ENCODE data around the gene UTP20. TPM values are rescaled to one million over a fixed set of nuclear protein-coding genes. Genes with fewer than 3 reads are reported as not detected.

Gene UTP20
- total RNA-seq, 2 donors from 2014 or later, result 22.7 to 37.9 TPM

DNA sequence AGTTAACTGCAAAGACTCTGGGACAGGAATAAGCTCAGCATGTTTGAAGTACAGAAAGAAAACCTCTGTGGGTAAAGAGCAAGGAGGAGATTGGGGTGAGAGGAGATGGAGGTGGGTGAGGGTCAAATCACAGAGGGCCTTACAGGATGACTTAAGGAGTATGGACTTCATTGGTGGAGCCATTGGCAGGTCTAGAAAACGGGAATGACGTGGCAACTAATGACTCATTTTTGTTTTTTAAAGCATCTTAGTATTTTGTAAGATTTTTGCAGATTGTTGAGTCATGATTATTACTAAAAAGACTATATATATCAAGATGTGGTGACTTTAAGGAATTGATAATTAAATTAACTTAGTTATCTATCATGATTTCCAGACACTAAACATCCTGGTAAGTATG, 18.5 kb downstream of the UTP20 start:
- no peak overlapping the region for H3K27ac Mint-ChIP-seq
- ATAC-seq (no peak), DNase-seq (ENCODE audit: low spot score) (no peak)
- H3K4me1 Mint-ChIP-seq (ENCODE audit: low read depth in 2 of 2), result no peaks in the 10 kb centered on the region
- H3K4me3 Mint-ChIP-seq, result no peak overlapping the region
- H3K36me3 Mint-ChIP-seq, result peaks cover 39% of the 10 kb centered on the region
- H3K27me3 Mint-ChIP-seq, result no peaks in the 10 kb centered on the region
- no peaks in the 10 kb centered on the region for H3K9me3 Mint-ChIP-seq

DNA sequence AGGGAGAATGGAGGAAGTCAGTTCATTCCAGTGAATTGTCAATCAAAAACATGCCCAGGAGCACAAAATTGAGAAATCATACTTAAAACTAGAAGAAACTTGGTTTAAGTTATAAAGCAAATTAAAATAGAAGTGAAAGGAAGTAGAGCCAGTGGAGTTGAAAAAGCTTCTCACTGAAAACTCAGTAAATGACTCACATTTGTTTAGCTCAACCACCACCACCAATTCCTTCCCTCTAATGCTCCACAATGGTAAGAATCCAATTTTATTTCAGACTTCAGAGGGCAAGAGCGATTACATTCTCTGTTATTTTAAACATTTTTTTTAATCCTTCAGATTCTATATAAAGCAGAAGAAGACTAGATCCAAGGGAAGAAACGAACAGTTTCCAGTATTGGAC, 19.4 kb downstream of the UTP20 start:
- H3K4me1 Mint-ChIP-seq (ENCODE audit: low read depth in 2 of 2), result no peaks in the 10 kb centered on the region
- DNase-seq (ENCODE audit: low spot score) (no peak), ATAC-seq (no peak)
- peaks cover 33% of the 10 kb centered on the region for H3K36me3 Mint-ChIP-seq
- peak overlapping the region in 1 of 2 donors; percentile 60 for H3K27ac Mint-ChIP-seq
- H3K4me3 Mint-ChIP-seq, result peak overlapping the region; percentile 13
- H3K27me3 Mint-ChIP-seq, result no peaks in the 10 kb centered on the region
- H3K9me3 Mint-ChIP-seq, result no peaks in the 10 kb centered on the region

DNA sequence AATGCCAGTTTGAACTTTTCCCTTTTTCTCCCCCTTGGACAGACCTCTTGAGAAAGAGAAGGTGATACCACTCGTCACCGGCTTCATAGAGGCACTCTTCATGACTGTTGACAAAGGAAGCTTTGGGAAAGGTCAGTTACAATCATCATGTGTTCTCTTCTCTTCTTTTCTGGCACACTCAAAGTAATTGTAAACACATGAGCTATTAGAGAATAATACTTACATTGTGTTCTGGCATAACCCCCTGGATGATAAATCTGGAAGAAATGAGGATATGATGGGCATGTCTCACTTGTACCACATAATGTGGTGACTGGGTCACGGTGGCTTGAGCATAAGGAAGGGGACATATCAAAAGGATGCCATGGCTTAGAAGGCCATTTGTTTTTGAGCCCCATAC, 20.0 kb downstream of the UTP20 start:
- H3K36me3 Mint-ChIP-seq, result peaks cover 32% of the 10 kb centered on the region
- H3K9me3 Mint-ChIP-seq, result no peaks in the 10 kb centered on the region
- H3K27ac Mint-ChIP-seq, result peak overlapping the region in 1 of 2 donors; percentile 60
- H3K4me1 Mint-ChIP-seq (ENCODE audit: low read depth in 2 of 2), result no peaks in the 10 kb centered on the region
- ATAC-seq (no peak), DNase-seq (ENCODE audit: low spot score) (no peak)
- no peaks in the 10 kb centered on the region for H3K27me3 Mint-ChIP-seq
- H3K4me3 Mint-ChIP-seq, result no peak overlapping the region

DNA sequence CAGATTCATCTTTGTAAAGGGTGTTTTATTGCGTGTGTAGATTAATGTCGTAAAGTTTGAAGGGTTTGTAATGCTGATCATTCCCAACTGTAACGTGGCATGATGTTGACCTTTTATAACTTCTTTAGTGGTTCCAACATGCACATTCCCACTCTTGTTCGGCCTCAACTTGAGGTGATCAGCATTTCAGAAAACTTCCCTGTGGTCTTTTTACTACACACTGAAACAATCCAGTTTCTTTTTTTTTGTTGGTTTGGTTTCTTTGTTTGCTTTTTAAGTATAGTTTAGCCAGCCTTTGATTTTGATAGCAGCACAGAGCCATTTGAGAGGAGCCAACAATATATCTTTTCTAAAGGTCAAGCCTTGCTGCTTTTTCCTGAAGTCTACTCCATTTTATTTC, 22.8 kb downstream of the UTP20 start:
- Mint-ChIP-seq H3K27ac (no peak overlapping the region), H3K4me3 (no peak overlapping the region), H3K4me1 (ENCODE audit: low read depth in 2 of 2) (no peaks in the 10 kb centered on the region), H3K9me3 (no peaks in the 10 kb centered on the region), H3K27me3 (no peaks in the 10 kb centered on the region), H3K36me3 (peaks cover 45% of the 10 kb centered on the region)
- ATAC-seq, result no peak
- no peak for DNase-seq (ENCODE audit: low spot score)

DNA sequence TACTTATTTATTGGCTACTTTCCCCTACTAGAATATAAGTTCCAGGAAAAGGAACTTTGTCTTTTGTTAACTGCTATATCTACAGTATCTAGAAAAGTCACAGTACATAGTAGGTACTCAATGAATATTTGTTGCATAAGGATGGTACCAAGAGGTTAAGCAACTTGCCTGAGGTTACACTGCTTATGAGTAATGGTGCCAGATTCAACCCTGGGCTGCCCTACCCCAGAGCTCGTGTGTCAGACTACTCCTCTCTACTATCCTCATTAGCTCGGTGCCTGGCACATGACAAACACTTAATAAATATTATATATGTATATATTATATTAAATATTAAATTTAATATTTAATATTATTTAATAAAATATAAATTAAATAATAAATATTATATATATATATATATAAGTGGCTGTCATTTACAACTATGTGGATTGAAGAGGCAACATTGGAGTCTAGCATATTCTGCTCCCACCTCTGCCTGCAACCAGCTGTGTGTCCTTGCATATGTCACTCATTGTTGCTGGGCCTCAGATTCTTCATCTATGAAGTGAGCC, 25.4 kb downstream of the UTP20 start:
- no peak overlapping the region for H3K27ac Mint-ChIP-seq

DNA sequence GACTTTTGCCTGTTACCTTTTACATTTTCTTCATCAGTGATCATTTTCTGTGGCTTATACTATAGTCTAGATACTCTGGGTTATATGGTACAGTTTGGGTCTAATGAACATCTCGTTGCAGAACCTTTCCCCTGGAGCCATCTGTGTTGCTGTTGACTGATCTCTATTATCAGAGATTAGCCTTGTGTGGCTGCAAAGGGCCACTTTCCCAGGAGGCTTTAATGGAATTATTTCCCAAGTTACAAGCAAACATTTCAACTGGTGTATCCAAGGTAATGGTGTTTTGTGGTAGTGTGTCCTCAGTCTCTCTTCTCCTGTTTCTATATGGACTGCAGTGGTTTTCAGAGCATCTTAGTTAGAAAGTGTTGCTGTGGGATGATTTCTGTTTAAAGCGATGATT, 25.9 kb downstream of the UTP20 start:
- ATAC-seq, result no peak
- Mint-ChIP-seq H3K36me3 (peaks cover 35% of the 10 kb centered on the region), H3K9me3 (no peaks in the 10 kb centered on the region), H3K4me1 (ENCODE audit: low read depth in 2 of 2) (no peaks in the 10 kb centered on the region), H3K4me3 (no peak overlapping the region), H3K27me3 (no peaks in the 10 kb centered on the region), H3K27ac (no peak overlapping the region)
- no peak for DNase-seq (ENCODE audit: low spot score)

More for the DNA sequence above, 25.4 kb downstream of the UTP20 start:
- peaks cover 34% of the 10 kb centered on the region for H3K36me3 Mint-ChIP-seq
- H3K27me3 Mint-ChIP-seq, result no peaks in the 10 kb centered on the region
- H3K9me3 Mint-ChIP-seq, result no peaks in the 10 kb centered on the region
- no peaks in the 10 kb centered on the region for H3K4me1 Mint-ChIP-seq (ENCODE audit: low read depth in 2 of 2)
- DNase-seq (ENCODE audit: low spot score) (no peak), ATAC-seq (no peak)
- no peak overlapping the region for H3K4me3 Mint-ChIP-seq

DNA sequence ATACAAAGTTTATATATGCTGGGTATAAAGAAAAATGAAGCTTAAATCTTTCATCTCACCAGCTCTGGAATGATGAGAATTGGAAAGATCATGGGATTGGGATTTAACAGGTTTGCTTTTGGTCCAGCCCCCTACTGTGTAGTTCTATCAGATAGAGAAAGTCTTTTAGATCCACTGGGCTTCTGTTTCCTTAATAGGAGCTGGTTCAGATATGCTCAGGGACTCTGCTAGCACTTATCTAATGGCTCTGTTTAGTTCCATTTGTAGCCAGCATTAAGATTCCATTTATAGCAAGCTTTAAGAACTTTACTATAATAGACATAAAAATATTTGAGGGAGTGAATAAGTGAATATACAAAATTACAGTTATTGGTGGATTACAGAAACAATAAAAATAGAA, 42.6 kb downstream of the UTP20 start:
- peaks cover 14% of the 10 kb centered on the region for H3K36me3 Mint-ChIP-seq
- no peak overlapping the region for H3K4me3 Mint-ChIP-seq
- no peak overlapping the region for H3K27ac Mint-ChIP-seq
- H3K27me3 Mint-ChIP-seq, result no peaks in the 10 kb centered on the region
- ATAC-seq, result no peak
- no peaks in the 10 kb centered on the region for H3K4me1 Mint-ChIP-seq (ENCODE audit: low read depth in 2 of 2)
- no peak for DNase-seq (ENCODE audit: low spot score)
- H3K9me3 Mint-ChIP-seq, result no peaks in the 10 kb centered on the region

DNA sequence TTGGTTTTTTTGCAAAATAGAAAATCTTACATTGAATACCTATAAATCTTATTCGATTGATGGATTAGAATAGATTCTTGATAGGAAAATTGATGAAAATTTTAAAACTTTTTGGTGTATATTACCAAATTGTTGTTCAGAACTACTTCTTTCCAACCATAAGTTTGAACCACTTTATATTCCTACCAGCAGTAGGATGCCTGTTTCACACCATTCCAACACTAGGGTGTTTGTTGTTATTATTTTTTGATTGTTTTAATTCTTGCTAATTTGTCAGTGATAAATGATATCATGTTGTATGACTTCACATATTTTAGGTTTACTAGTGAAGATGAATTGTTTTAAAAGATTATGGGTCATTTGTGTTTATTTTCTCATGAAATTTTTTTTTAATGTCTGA, 43.4 kb downstream of the UTP20 start:
- no peak for ATAC-seq
- DNase-seq (ENCODE audit: low spot score), result no peak
- H3K36me3 Mint-ChIP-seq, result peaks cover 12% of the 10 kb centered on the region
- H3K4me1 Mint-ChIP-seq (ENCODE audit: low read depth in 2 of 2), result no peaks in the 10 kb centered on the region
- H3K27ac Mint-ChIP-seq, result no peak overlapping the region
- no peaks in the 10 kb centered on the region for H3K27me3 Mint-ChIP-seq
- H3K4me3 Mint-ChIP-seq, result no peak overlapping the region
- no peaks in the 10 kb centered on the region for H3K9me3 Mint-ChIP-seq

DNA sequence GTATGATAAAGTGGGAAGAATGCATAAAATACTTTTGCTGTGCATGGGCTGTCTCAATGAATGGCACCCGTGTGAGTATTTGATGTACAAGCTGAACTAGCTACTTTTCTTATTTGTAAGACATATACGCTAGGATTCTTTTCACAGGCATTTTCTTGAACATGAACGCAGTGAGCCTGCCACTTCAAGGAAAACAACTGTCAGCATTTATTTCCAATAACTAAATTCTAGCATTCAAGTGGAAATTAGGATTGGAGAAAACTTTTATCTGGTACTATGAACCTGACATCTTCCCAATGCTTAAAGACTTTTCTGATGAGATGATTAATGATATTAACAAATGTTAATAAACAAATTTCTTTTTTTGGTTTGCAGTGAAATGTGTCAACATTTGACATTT, 45.7 kb downstream of the UTP20 start:
- Mint-ChIP-seq H3K9me3 (no peaks in the 10 kb centered on the region), H3K27ac (no peak overlapping the region), H3K27me3 (no peaks in the 10 kb centered on the region), H3K4me1 (ENCODE audit: low read depth in 2 of 2) (no peaks in the 10 kb centered on the region), H3K36me3 (peaks cover 26% of the 10 kb centered on the region), H3K4me3 (no peak overlapping the region)
- ATAC-seq, result no peak
- DNase-seq (ENCODE audit: low spot score), result no peak

DNA sequence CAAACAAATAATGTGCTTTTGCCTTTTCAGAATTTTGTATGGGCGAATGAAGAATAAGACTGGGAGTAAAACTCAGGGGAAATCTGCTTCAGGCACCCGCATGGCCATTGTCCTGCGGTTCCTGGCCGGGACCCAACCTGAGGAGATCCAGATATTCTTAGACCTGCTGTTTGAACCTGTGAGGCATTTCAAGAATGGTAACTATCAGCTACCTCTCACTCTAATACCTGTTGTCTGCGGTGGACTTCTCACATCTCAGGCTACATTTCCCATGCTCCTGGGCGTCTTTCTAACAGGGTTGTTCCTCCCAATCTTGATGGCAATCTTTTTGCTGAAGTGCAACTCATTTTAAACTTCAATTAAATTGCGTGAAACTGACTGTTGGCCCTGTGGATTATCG, 47.1 kb downstream of the UTP20 start:
- Mint-ChIP-seq H3K36me3 (peaks cover 26% of the 10 kb centered on the region), H3K27me3 (no peaks in the 10 kb centered on the region)

DNA sequence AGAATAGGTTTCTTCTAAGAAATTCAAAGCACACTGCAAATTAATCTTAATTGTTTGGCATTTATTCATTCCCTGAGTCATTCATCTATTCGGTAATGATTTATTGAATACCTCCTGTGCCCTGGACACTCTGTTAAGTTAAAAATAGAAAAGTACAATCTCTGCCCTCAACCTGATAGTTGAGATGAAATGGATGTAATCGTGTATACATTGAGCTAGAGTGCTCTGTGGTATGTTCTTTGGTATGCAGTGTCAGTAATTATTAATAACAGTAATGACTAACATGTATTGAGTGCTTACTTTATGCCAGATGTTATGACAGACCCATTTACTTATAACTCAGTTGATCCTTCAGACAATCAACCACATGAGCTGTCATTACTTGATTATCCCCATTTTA, 47.6 kb downstream of the UTP20 start:
- ATAC-seq, result no peak
- Mint-ChIP-seq H3K4me1 (ENCODE audit: low read depth in 2 of 2) (no peaks in the 10 kb centered on the region), H3K27ac (no peak overlapping the region), H3K36me3 (peaks cover 26% of the 10 kb centered on the region), H3K27me3 (no peaks in the 10 kb centered on the region), H3K9me3 (no peaks in the 10 kb centered on the region), H3K4me3 (no peak overlapping the region)
- no peak for DNase-seq (ENCODE audit: low spot score)

More for the DNA sequence above, 47.1 kb downstream of the UTP20 start:
- ATAC-seq, result no peak
- no peaks in the 10 kb centered on the region for H3K9me3 Mint-ChIP-seq
- no peak overlapping the region for H3K4me3 Mint-ChIP-seq
- DNase-seq (ENCODE audit: low spot score), result no peak
- H3K27ac Mint-ChIP-seq, result no peak overlapping the region
- H3K4me1 Mint-ChIP-seq (ENCODE audit: low read depth in 2 of 2), result no peaks in the 10 kb centered on the region

DNA sequence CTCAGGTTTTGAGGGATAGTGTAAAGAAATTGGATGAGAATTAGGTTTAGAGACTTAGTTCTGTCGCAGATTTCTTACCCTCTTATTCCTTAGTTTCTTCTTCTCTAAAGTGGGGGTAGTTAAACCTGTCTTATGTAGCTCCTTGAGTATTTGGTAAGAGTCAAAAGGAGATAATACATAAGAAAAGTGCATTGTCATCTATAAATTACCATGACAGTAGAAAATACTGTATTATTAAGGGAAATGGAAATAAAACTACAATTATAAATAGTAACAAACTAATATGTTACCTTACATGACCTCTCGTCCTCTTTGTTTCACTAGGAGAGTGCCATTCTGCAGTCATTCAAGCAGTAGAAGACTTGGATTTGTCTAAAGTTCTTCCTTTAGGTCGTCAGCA, 49.0 kb downstream of the UTP20 start:
- H3K9me3 Mint-ChIP-seq, result no peaks in the 10 kb centered on the region
- no peak overlapping the region for H3K27ac Mint-ChIP-seq
- no peaks in the 10 kb centered on the region for H3K4me1 Mint-ChIP-seq (ENCODE audit: low read depth in 2 of 2)
- DNase-seq (ENCODE audit: low spot score) (no peak), ATAC-seq (no peak)
- H3K4me3 Mint-ChIP-seq, result no peak overlapping the region
- H3K36me3 Mint-ChIP-seq, result peaks cover 26% of the 10 kb centered on the region
- H3K27me3 Mint-ChIP-seq, result no peaks in the 10 kb centered on the region

DNA sequence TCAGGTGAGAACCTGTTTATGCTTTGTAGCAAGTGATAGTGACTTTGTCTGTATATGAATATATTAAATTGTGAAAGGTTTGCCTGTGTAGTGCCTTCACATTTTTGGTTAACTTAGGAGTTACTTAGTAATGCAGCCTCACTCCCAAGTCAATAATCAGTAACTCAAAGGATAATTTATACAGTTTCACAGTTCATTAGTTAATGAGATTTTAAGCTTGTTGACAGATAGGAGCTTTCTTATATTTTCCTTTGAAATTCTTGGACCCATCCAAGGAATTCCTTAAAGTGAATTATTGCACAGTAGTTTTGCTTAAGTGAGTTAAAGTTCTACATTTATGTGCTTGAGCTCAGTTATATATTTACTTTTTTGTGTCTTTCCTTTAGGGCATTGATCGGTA, 50.7 kb downstream of the UTP20 start:
- Mint-ChIP-seq H3K9me3 (no peaks in the 10 kb centered on the region), H3K4me1 (ENCODE audit: low read depth in 2 of 2) (no peaks in the 10 kb centered on the region), H3K4me3 (no peak overlapping the region), H3K27ac (no peak overlapping the region), H3K36me3 (peaks cover 29% of the 10 kb centered on the region), H3K27me3 (no peaks in the 10 kb centered on the region)
- no peak for DNase-seq (ENCODE audit: low spot score)
- ATAC-seq, result no peak

DNA sequence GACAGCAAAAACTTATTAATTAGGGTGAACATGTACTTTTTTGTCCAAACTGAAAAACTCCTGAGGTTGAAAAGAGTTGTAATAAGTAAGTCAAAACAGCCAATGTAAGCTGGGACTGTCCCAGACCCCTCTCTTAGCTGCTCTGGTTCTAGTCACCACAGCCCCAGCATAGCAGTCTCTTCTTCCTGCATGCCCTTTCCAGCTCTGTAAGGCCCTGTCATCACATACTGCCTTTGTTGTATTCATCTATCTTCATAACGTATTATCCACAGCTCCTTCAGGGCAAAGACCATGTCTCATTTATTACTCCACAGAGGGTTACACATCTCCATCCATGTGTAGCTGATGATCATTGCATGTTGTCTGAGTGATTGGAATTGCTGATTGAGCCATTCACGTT, 56.5 kb downstream of the UTP20 start:
- Mint-ChIP-seq H3K9me3 (no peaks in the 10 kb centered on the region), H3K27me3 (no peaks in the 10 kb centered on the region), H3K27ac (no peak overlapping the region), H3K36me3 (peaks cover 9% of the 10 kb centered on the region), H3K4me1 (ENCODE audit: low read depth in 2 of 2) (no peaks in the 10 kb centered on the region), H3K4me3 (no peak overlapping the region)
- ATAC-seq (no peak), DNase-seq (ENCODE audit: low spot score) (no peak)

DNA sequence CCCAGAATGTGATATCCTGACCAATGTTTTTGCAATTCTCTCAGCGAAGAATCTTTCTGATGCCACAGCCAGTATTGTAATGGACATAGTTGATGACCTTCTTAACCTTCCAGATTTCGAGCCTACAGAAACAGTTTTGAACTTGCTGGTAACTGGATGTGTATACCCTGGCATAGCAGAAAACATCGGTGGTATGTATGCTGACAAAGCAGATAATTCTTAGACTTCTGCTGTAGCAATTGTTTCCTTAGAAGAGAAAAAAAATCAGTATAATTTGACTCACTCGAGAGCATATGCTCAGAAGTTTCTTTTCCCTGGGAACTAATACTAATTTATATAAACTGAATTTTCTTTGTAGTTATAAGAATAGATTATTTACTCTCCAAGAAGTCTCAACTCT, 58.2 kb downstream of the UTP20 start:
- H3K36me3 Mint-ChIP-seq, result peaks cover 9% of the 10 kb centered on the region
- no peaks in the 10 kb centered on the region for H3K27me3 Mint-ChIP-seq
- H3K4me3 Mint-ChIP-seq, result no peak overlapping the region
- no peaks in the 10 kb centered on the region for H3K9me3 Mint-ChIP-seq
- DNase-seq (ENCODE audit: low spot score) (no peak), ATAC-seq (no peak)
- H3K4me1 Mint-ChIP-seq (ENCODE audit: low read depth in 2 of 2), result no peaks in the 10 kb centered on the region
- H3K27ac Mint-ChIP-seq, result no peak overlapping the region

Measured in natural killer cell treated with Interleukin-12 subunit alpha and Interleukin-12 subunit beta and Interleukin-15 and Interleukin-18, amount 100 ng/mL, for 72 hours (primary cell).